Measurements from ENCODE around the gene MAPRE3. TPM values are rescaled to one million over a fixed set of nuclear protein-coding genes. Genes with fewer than 3 reads are reported as not detected.

MAPRE3 gene
- total RNA-seq, 2 donors from 2014 or later, result 5.0 to 5.8 TPM

DNA sequence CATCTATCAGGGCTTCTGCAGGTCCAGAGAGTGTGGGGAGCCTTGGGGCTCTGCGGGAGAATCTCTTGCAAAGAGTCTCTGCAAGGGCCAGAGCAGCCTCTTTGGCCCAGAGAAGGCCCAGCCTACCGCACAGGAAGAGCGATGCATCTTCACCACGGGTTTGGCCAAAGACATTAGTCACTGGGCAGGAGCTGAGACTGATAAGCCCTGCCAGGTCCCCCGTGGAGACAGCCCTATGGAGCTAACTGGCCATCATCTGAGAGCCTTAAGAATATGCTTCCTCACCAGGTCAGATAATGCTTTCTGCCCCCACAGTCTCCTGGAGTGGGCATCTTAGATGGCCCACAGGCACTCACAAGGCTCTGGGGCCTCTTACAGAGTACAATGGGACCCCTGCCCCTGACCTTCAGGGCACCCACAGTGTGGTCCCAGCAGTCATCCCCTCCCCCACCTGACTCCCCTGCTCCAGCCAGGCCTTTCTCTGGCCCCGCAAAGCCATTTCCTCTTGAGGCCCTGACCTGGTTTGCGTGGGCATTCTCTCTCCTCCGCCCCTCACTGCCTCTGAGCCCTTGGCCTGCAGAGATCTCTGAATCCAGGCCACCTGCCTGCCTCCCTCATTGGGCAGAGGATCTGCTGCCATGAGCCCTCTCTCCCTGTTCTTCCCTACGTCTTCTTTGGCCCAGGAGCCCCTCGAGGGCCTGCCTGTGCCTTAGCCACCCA lies 31.9 kb upstream of the MAPRE3 start:
- peaks cover 9% of the 10 kb centered on the region for H3K4me1 Mint-ChIP-seq
- no peaks in the 10 kb centered on the region for H3K9me3 ChIP-seq (ENCODE audit: control insufficient read depth, low read length, poor library complexity, severe bottlenecking)
- H3K36me3 Mint-ChIP-seq (ENCODE audit: low read depth), result no peaks in the 10 kb centered on the region
- DNase-seq, result no peak
- H3K27ac Mint-ChIP-seq, result no peak overlapping the region
- peaks cover 28% of the 10 kb centered on the region for H3K27me3 Mint-ChIP-seq
- ATAC-seq, result no peak
- no peak overlapping the region for H3K4me3 Mint-ChIP-seq

DNA sequence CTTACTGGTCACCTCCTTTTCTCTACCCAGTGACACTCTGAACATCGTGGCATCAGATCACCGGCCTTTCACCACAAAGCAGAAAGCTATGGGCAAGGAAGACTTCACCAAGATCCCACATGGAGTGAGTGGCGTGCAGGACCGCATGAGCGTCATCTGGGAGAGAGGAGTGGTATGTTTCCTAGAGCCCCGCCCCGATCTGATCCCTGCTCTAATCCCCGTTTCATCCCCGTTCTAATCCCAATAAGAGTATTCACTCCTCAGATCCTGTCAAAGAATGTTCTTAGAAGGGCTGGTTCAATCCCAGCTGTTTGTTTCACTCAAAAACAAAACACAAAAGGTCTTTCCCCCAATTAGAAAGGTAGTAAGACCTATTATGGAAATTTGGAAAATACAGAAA lies 30.4 kb upstream of the MAPRE3 start:
- peaks cover 26% of the 10 kb centered on the region for H3K27me3 Mint-ChIP-seq
- ATAC-seq, result no peak
- DNase-seq, result no peak
- no peak overlapping the region for H3K4me3 Mint-ChIP-seq
- H3K27ac Mint-ChIP-seq, result no peak overlapping the region
- peaks cover 4% of the 10 kb centered on the region for H3K4me1 Mint-ChIP-seq
- H3K36me3 Mint-ChIP-seq (ENCODE audit: low read depth), result no peaks in the 10 kb centered on the region
- no peaks in the 10 kb centered on the region for H3K9me3 ChIP-seq (ENCODE audit: control insufficient read depth, low read length, poor library complexity, severe bottlenecking)

DNA sequence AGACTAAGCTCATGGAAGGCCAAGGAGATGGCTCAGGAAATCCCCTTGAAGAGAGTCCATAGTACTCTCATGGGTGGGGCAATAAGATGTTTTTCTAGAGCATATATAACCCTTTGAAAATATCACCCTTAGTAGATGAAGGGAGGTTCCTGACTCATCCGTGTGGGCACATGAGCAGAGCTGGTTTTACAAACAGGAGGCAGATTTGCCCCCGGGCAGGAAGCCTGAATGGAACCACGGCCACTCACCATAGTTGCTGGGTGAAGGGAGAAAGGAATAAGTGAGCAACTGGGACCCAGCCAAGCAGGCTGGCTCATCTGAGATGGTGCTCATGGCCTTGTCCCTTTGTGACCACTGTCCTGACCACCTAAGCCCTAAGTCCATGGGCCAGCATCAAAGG lies 29.0 kb upstream of the MAPRE3 start:
- H3K27ac Mint-ChIP-seq, result no peak overlapping the region
- no peak overlapping the region for H3K4me3 Mint-ChIP-seq
- no peaks in the 10 kb centered on the region for H3K36me3 Mint-ChIP-seq (ENCODE audit: low read depth)
- H3K4me1 Mint-ChIP-seq, result peaks cover 4% of the 10 kb centered on the region
- DNase-seq, result no peak
- no peaks in the 10 kb centered on the region for H3K9me3 ChIP-seq (ENCODE audit: control insufficient read depth, low read length, poor library complexity, severe bottlenecking)
- H3K27me3 Mint-ChIP-seq, result peaks cover 31% of the 10 kb centered on the region
- no peak for ATAC-seq

DNA sequence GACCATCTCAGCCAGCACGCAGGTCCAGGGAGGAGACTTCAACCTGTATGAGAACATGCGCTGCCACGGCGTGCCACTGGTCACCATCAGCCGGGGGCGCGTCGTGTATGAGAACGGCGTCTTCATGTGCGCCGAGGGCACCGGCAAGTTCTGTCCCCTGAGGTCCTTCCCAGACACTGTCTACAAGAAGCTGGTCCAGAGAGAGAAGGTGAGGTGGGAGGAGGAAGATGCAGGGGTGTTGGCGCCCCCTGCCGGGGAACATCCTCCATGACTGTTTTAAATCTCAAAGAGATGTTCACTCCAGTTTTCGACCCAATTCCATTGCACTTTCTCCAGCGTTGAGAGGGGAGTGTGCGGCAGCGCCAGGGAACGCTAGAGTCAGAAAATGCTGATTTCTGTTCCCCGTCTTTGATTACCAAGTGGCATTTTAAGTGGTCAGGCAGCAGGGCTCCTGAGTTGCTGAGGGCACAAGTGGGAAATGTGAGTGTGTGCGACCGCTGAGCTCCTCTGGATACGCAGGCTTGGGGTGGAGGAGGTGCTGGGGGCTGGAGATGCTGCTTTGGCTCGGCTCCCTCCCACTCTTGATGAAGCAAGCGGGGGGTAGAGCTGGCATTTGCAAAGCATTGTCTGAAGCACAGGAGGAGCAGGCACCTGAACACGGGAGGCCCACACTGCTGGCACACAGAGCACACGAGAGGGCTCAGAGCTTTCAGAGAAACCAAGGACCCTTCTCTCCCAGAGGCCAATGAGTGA lies 27.7 kb upstream of the MAPRE3 start:
- no peaks in the 10 kb centered on the region for H3K36me3 Mint-ChIP-seq (ENCODE audit: low read depth)
- no peak overlapping the region for H3K27ac Mint-ChIP-seq
- H3K27me3 Mint-ChIP-seq, result peaks cover 33% of the 10 kb centered on the region
- H3K4me1 Mint-ChIP-seq, result peaks cover 4% of the 10 kb centered on the region
- ATAC-seq (peak; percentile 63), DNase-seq (peak; percentile 34 to 40 (median 34))
- H3K9me3 ChIP-seq (ENCODE audit: control insufficient read depth, low read length, poor library complexity, severe bottlenecking), result no peaks in the 10 kb centered on the region
- no peak overlapping the region for H3K4me3 Mint-ChIP-seq

DNA sequence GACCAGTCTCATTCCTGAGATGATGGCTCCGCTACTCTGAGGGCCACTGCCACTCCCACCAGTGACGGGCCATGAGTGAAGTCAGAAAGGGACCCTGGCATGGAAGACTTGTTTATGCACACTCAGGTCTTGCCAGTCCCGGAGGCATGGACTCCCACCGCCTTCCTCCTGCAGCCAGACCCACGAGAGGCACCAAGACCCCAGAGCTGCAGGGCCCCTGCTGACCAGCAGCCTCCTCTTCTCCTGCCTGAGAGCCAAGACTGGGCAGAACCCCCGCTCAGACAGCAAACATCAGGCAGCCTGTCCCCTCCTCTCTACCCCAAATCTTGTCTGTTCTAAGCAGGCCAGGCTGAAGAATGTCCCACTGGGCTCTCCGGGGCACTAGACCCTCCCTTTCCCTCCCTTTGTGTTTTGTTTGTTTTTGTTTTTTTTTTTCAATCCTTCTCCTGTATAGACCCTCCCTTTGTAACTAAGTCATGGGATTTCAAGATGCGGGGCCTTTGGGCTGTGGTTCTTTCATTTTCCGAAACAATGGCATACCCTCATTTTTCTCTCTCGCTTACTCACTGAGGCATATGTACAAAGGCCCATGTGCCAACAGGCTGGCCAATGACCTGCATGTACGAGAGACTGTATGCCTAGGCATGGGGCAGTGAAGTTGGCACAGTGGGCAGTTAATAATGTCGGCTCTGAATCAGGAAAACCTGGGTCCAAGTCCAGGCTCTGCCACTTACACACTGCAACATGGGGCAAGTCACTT lies 24.3 kb upstream of the MAPRE3 start:
- no peaks in the 10 kb centered on the region for H3K36me3 Mint-ChIP-seq (ENCODE audit: low read depth)
- no peak overlapping the region for H3K27ac Mint-ChIP-seq
- no peak overlapping the region for H3K4me3 Mint-ChIP-seq
- H3K27me3 Mint-ChIP-seq, result peaks cover 38% of the 10 kb centered on the region
- DNase-seq (no peak), ATAC-seq (no peak)
- peaks cover 4% of the 10 kb centered on the region for H3K4me1 Mint-ChIP-seq
- H3K9me3 ChIP-seq (ENCODE audit: control insufficient read depth, low read length, poor library complexity, severe bottlenecking), result no peaks in the 10 kb centered on the region

DNA sequence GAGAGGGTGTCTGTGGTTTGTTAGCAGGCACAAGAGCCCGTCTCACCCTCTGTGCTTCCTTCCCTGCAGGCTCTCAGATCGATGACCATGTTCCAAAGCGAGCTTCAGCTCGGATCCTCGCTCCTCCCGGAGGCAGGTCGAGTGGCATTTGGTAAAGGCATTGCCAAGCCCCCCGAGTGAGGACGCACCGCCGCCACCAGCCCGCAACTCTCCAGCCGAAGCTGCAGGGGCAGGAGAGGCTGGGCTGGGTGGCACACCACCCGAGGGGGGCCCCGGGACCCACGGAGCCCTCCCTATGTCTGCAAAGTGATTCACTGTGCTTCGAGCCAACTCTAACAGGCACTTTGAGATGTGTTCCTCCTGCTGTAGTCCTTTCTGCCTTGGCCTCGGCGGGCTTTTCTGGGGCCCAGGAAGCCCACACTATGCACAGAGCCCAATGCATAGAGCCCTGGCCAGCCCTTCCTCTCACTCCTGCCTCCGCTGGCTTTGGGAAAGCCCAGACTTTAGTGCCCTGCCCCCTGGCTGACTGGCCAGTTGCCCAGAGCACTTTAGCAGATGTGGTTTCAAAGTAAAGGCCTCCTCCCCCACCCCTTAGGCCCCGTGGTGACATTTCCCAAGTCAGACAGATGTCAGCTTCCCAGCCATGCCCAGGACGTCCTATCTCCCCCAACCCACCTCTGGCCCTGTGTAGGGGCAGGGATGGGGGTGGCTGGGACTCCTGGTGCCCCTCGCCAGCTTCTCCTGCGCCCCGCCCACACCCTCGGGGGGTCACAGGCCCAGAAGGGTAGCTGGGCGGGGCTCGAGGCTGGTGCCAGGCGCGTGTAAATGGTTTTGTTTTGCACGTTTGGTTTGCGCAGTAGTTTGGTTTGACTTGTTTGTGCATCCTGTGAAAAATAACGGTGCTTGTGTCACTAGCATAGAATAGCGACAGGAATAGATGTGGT lies 23.3 kb upstream of the MAPRE3 start:
- no peak overlapping the region for H3K4me3 Mint-ChIP-seq
- peaks cover 4% of the 10 kb centered on the region for H3K4me1 Mint-ChIP-seq
- peaks cover 42% of the 10 kb centered on the region for H3K27me3 Mint-ChIP-seq
- no peak for DNase-seq
- no peaks in the 10 kb centered on the region for H3K9me3 ChIP-seq (ENCODE audit: control insufficient read depth, low read length, poor library complexity, severe bottlenecking)
- ATAC-seq, result no peak
- no peaks in the 10 kb centered on the region for H3K36me3 Mint-ChIP-seq (ENCODE audit: low read depth)
- H3K27ac Mint-ChIP-seq, result no peak overlapping the region

DNA sequence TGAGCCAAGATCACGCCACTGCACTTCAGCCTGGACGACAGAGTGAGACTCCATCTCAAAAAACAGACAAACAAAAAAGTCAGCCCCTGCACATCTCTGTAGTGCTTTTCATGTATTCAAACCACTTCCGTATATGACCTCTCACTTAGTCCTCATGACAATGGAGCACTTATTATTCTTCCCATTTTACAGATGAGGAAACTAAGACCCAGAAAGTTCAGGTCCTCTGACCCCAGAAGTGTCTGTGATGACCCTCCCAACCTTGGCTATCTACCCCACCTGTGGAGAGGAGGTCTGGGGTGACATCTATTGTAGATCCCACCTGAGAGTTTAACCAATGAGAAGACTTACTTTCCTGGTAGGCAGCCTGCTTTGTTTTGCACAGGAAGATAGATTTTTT lies 21.6 kb upstream of the MAPRE3 start:
- ATAC-seq, result no peak

DNA sequence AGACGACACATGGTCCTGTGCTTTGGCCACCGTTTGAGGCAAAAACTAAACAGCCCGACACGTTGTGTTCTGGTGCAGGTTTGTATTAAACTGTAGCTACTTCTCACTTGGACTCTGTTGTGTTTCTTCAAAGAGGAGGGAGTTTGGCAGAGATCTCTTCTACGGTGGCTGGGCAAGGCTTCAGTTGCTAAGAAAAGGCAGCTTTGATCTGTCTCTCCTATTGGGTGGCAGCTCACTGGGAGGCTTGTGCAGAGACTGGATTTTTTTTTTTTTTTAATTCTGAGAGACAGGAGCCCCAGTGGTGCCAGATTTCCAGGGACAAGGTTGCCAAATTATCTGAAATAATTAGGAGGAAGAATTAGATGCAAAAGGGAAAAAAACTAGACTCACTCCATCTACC lies 20.2 kb upstream of the MAPRE3 start:
- ATAC-seq, result no peak

More for the DNA sequence above, 21.6 kb upstream of the MAPRE3 start:
- H3K4me3 Mint-ChIP-seq, result no peak overlapping the region
- H3K36me3 Mint-ChIP-seq (ENCODE audit: low read depth), result no peaks in the 10 kb centered on the region
- H3K4me1 Mint-ChIP-seq, result no peaks in the 10 kb centered on the region
- no peak for DNase-seq
- H3K9me3 ChIP-seq (ENCODE audit: control insufficient read depth, low read length, poor library complexity, severe bottlenecking), result no peaks in the 10 kb centered on the region
- H3K27me3 Mint-ChIP-seq, result peaks cover 33% of the 10 kb centered on the region
- H3K27ac Mint-ChIP-seq, result no peak overlapping the region

DNA sequence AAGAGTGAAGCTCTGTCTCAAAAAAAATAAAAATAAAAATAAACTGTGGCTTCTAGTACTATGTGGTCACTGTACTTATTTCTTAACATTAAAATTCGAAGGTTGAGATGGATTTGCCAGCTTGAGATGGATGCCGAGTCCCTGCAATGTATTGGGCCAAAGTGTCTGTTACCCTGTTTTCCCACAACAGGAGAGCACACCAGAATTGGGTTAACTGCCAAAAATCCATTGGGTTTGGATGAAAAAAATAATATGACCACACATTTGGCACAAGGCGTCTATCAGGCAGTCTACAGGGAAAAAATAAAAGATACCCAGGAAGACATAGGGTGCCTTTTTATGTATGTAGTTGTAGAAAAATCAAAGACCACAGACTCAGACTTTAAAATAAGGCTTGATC lies 19.2 kb upstream of the MAPRE3 start:
- H3K36me3 Mint-ChIP-seq (ENCODE audit: low read depth), result no peaks in the 10 kb centered on the region

More for the DNA sequence above, 20.2 kb upstream of the MAPRE3 start:
- Mint-ChIP-seq H3K36me3 (ENCODE audit: low read depth) (no peaks in the 10 kb centered on the region), H3K4me3 (no peak overlapping the region), H3K4me1 (no peaks in the 10 kb centered on the region), H3K27me3 (peaks cover 38% of the 10 kb centered on the region), H3K27ac (no peak overlapping the region)
- H3K9me3 ChIP-seq (ENCODE audit: control insufficient read depth, low read length, poor library complexity, severe bottlenecking), result no peaks in the 10 kb centered on the region
- no peak for DNase-seq

DNA sequence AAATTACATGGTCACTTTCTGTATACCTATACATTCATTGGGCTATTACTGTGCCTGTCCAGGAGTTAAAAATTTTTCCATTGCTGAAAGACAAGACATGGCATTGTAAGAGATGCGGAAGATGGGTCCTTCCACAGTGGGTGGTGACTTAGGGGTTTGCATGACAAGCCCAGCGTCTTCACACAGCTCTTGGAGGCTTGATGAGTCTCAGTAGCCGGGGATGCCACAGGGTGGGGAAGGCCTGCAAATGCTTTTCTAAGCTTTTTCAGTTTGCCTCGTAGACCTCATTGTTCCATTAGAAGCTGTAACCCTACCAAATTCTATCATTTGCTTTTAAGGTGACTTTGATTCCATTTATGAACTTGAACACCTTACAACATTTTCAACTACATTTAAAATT lies 18.1 kb upstream of the MAPRE3 start:
- Mint-ChIP-seq H3K27ac (no peak overlapping the region), H3K36me3 (ENCODE audit: low read depth) (no peaks in the 10 kb centered on the region), H3K27me3 (peaks cover 49% of the 10 kb centered on the region), H3K4me1 (no peaks in the 10 kb centered on the region), H3K4me3 (no peak overlapping the region)
- no peak for DNase-seq
- no peak for ATAC-seq
- no peaks in the 10 kb centered on the region for H3K9me3 ChIP-seq (ENCODE audit: control insufficient read depth, low read length, poor library complexity, severe bottlenecking)

More for the DNA sequence above, 19.2 kb upstream of the MAPRE3 start:
- no peak for DNase-seq
- no peak for ATAC-seq
- Mint-ChIP-seq H3K27me3 (peaks cover 43% of the 10 kb centered on the region), H3K27ac (no peak overlapping the region), H3K4me3 (no peak overlapping the region), H3K4me1 (no peaks in the 10 kb centered on the region)
- no peaks in the 10 kb centered on the region for H3K9me3 ChIP-seq (ENCODE audit: control insufficient read depth, low read length, poor library complexity, severe bottlenecking)

DNA sequence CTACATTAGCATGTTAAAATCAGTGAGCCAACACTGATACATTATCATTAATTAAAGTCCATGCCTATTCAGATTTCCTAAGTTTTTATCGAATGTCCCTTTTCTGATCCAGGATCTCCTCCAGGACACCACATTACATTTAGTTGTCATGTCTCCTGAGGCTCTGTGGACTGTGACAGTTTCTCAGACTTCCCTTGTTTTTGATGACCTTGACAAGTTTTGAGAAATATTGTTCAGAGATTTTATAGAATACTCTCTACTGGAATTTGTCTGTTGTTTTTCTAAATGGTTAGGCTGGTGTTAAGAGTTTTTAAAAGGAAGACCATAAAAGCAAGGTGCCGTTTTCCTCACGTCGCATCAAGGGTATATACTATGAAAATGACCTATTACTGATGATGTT lies 16.3 kb upstream of the MAPRE3 start:
- Mint-ChIP-seq H3K27me3 (peaks cover 52% of the 10 kb centered on the region), H3K4me3 (no peak overlapping the region), H3K4me1 (no peaks in the 10 kb centered on the region), H3K27ac (no peak overlapping the region), H3K36me3 (ENCODE audit: low read depth) (no peaks in the 10 kb centered on the region)
- DNase-seq (no peak), ATAC-seq (no peak)
- no peaks in the 10 kb centered on the region for H3K9me3 ChIP-seq (ENCODE audit: control insufficient read depth, low read length, poor library complexity, severe bottlenecking)

DNA sequence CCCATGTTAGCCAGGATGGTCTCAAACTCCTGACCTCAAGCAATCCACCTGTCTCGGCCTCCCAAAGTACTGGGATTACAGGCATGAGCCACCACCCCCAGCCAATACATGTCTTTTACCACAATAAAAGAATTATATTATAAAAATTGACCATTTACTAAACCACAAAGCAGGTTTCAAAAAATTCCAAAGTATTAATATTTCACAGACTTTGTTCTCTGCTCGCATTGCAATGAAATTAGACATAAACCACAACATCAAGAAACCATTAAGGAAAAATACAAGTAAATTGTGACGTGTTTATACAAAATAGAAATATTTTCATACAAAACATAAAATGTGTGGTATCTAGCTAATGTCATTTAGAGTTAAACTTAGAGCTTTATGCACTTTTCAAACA lies 13.4 kb upstream of the MAPRE3 start:
- H3K4me3 Mint-ChIP-seq, result no peak overlapping the region
- peaks cover 61% of the 10 kb centered on the region for H3K27me3 Mint-ChIP-seq
- H3K27ac Mint-ChIP-seq, result no peak overlapping the region
- no peaks in the 10 kb centered on the region for H3K36me3 Mint-ChIP-seq (ENCODE audit: low read depth)
- peaks cover 3% of the 10 kb centered on the region for H3K4me1 Mint-ChIP-seq
- no peak for ATAC-seq
- H3K9me3 ChIP-seq (ENCODE audit: control insufficient read depth, low read length, poor library complexity, severe bottlenecking), result no peaks in the 10 kb centered on the region
- no peak for DNase-seq

All from T-helper 17 cell (primary cell).